ENCODE data around the gene GSC2.

The GSC2 gene

GRCh38 chr22:19128946-19129727, 21.0 kb downstream of the GSC2 start:
- TF ChIP-seq CTCF (IDR thresholded peaks at IDR 0.05; ENCODE audit: low read depth, low read length), result no peak
- H3K4me3 ChIP-seq (ENCODE audit: low read depth, low read length), result no peak overlapping the region

GRCh38 chr22:19128009-19128401, 22.1 kb downstream of the GSC2 start:
- H3K4me3 ChIP-seq (ENCODE audit: low read depth, low read length), result no peak overlapping the region
- no peak for TF ChIP-seq CTCF (IDR thresholded peaks at IDR 0.05; ENCODE audit: low read depth, low read length)

GRCh38 chr22:19127329-19128008, 22.6 kb downstream of the GSC2 start:
- no peak for TF ChIP-seq CTCF (IDR thresholded peaks at IDR 0.05; ENCODE audit: low read depth, low read length)
- H3K4me3 ChIP-seq (ENCODE audit: low read depth, low read length), result no peak overlapping the region

GRCh38 chr22:19126309-19127273, 23.5 kb downstream of the GSC2 start:
- H3K4me3 ChIP-seq (ENCODE audit: low read depth, low read length), result no peak overlapping the region
- TF ChIP-seq CTCF (IDR thresholded peaks at IDR 0.05; ENCODE audit: low read depth, low read length), result no peak

- H3K4me3 ChIP-seq (ENCODE audit: low read depth, low read length), result no peak overlapping the region
- no peak for TF ChIP-seq CTCF (IDR thresholded peaks at IDR 0.05; ENCODE audit: low read depth, low read length)
These were observed 24.4 kb downstream of the GSC2 start for GRCh38 chr22:19125474-19126308.

GRCh38 chr22:19125011-19125410, 25.1 kb downstream of the GSC2 start:
- H3K4me3 ChIP-seq (ENCODE audit: low read depth, low read length), result no peak overlapping the region
- TF ChIP-seq CTCF (IDR thresholded peaks at IDR 0.05; ENCODE audit: low read depth, low read length), result no peak
